Loucy (cell line): ENCODE measurements around the gene LHCGR.

Experiments used
- EZH2phosphoT487 ChIP-seq: fragments of 200-600 bp; IDR thresholded peaks from 2 replicates; pipeline ENCODE4 v1.6.1; 2018; ENCODE audit warnings: antibody characterized with exemption, mild to moderate bottlenecking, moderate library complexity, borderline replicate concordance
- TF ChIP-seq, protein P1 (sequence below): fragments of 200-600 bp; sonication (generic); conservative IDR thresholded peaks from 2 replicates; pipeline ENCODE4 v1.5.1; 2014; ENCODE audit warnings: mild to moderate bottlenecking, antibody characterized with exemption, low read length

DNA sequence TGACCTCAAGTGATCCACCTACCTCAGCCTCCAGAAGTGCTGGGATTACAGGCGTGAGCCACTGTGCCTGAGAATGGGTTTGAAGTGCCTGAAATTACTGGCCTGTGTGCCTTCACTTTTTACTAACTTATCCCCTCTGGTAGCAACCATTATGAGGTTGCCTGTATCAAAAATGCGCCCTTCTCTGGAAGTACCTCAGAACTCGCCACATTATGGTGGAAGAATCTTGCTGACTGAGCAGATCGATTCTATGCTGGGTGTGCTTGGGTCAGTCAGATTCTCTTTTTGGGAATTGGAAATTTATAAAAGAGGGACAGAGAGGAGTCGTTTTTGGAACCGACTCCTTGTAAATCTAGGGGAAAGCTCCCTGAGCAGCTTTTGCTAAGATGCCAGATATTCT lies 8.2 kb downstream of the LHCGR start:
- TF ChIP-seq EZH2phosphoT487 = no peak
- TF ChIP-seq, protein P1, sequence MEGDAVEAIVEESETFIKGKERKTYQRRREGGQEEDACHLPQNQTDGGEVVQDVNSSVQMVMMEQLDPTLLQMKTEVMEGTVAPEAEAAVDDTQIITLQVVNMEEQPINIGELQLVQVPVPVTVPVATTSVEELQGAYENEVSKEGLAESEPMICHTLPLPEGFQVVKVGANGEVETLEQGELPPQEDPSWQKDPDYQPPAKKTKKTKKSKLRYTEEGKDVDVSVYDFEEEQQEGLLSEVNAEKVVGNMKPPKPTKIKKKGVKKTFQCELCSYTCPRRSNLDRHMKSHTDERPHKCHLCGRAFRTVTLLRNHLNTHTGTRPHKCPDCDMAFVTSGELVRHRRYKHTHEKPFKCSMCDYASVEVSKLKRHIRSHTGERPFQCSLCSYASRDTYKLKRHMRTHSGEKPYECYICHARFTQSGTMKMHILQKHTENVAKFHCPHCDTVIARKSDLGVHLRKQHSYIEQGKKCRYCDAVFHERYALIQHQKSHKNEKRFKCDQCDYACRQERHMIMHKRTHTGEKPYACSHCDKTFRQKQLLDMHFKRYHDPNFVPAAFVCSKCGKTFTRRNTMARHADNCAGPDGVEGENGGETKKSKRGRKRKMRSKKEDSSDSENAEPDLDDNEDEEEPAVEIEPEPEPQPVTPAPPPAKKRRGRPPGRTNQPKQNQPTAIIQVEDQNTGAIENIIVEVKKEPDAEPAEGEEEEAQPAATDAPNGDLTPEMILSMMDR = no peak
